Activated naive CD4-positive, alpha-beta T cell treated with anti-CD3 and anti-CD28 coated beads, Interleukin-2, amount 50 U/mL, for 72 hours (primary cell): ENCODE data around the gene EMC6. TPM values are rescaled to one million over a fixed set of nuclear protein-coding genes. Genes with fewer than 3 reads are reported as not detected.
"Not testable (repeated sequence)": the region's sequence is repeated elsewhere in the genome, so short reads cannot be mapped to it uniquely, and the experiment has no call there.

ENCODE experiments used
- ATAC-seq, 2 donors: fragments of 150-1000 bp; cut with Tn5 transposase; 2 replicates each; pipeline ENCODE4 v1.10.0; 2021; ENCODE audit warnings: mild to moderate bottlenecking in 2 of 2, moderate library complexity in 2 of 2
- DNase-seq, 2 donors: peaks; one replicate each; pipeline ENCODE4 v3.0.0; 2021 to 2022; ENCODE audit warnings: low spot score in 2 of 2
- H3K27ac Mint-ChIP-seq, 2 donors: one replicate each; pipeline ENCODE4 v1.8.0; 2022; ENCODE audit warnings: mild to moderate bottlenecking in 2 of 2, mixed read lengths in 2 of 2
- H3K36me3 Mint-ChIP-seq, 2 donors: one replicate each; pipeline ENCODE4 v1.8.0; 2022; ENCODE audit warnings: mixed read lengths in 2 of 2
- H3K9me3 Mint-ChIP-seq, 2 donors: one replicate each; pipeline ENCODE4 v1.8.0; 2022; ENCODE audit warnings: mixed read lengths in 2 of 2
- total RNA-seq, 2 donors: library from RNA; stranded (reverse); gene quantifications; one replicate each; pipeline ENCODE4 v1.2.3, GENCODE V29; 2022

Gene EMC6
- total RNA-seq, 2 donors from 2014 or later, result 41.6 to 49.8 TPM

DNA sequence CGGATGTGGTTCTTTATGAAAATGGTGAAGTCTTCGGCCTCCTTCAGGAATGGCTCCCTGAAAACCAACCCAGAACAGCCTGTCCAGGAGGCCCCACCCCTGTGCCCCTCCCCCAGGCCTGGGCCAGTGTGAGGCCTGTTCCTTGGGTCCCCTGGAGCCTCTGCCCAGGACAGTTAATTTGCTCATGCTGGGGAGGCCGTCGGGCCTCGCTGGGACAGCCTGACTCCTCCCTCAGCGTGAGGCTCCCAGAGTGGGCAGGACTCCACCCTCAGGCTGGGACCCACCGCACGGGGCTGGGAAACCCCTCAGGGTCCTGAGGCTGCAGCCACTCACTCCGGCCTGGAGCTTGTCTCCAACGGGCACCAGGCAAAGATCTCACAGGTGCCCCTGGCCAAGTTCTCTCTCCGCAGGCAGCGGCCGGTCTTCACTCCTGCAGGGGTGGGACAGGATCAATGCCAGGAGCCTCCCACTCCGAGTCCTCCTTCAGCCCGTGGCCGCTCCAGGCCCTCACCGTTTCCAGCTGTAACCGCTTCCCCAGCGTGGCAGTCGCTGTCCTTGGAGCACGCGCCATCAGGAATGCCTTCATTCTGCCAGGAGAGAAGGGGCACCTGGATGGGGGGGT lies 21.6 kb downstream of the EMC6 start:
- DNase-seq (no peak), ATAC-seq (no peak)
- Mint-ChIP-seq H3K27ac (no peak overlapping the region), H3K9me3 (no peaks in the 10 kb centered on the region), H3K36me3 (peaks cover 6 to 13% of the 10 kb centered on the region in 2 donors)

DNA sequence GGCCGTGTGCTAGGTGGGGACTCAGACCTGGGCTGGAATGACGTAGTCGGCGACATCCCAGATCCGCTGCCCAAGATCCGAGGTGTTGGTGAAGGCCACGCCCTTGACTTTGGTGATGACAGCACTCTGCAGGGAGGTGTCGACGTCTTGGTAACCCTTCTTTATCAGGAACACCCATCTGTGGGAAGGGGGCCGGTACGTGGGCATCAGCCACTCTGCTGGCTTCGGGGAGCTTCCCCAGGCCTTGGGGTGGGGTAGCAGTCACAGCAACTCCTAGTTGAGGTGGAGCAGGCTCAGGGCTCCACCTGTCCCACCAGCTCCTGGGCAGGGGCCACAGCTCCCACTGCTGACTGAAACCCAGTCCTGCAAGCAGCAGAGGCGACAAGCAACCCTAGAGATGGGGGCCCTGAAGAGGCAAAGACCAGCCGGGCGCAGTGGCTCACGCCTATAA lies 23.0 kb downstream of the EMC6 start:
- no peak for ATAC-seq
- no peak for DNase-seq
- Mint-ChIP-seq H3K9me3 (no peaks in the 10 kb centered on the region), H3K36me3 (peaks cover 6 to 13% of the 10 kb centered on the region in 2 donors), H3K27ac (no peak overlapping the region)

DNA sequence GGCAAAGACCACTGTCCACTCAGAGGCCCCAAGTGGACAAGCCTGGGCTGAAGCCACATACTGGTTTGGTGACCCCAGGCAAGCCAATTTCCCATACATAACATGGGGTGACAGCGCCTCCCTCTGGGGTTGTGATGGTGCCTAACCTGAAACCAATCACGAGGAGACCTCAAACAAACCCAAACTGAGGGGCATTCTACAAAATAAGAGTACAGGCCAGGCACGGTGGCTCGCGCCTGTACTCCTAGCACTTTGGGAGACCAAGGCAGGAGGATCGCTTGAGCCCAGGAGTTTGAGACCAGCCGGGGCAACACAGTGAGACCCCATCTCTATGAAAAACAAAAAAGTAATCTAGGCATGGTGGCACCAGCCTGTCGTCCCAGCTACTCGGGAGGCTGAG lies 23.7 kb downstream of the EMC6 start:
- Mint-ChIP-seq H3K36me3 (peaks cover 6 to 14% of the 10 kb centered on the region in 2 donors), H3K9me3 (no peaks in the 10 kb centered on the region), H3K27ac (no peak overlapping the region)
- DNase-seq (no peak), ATAC-seq (no peak)

DNA sequence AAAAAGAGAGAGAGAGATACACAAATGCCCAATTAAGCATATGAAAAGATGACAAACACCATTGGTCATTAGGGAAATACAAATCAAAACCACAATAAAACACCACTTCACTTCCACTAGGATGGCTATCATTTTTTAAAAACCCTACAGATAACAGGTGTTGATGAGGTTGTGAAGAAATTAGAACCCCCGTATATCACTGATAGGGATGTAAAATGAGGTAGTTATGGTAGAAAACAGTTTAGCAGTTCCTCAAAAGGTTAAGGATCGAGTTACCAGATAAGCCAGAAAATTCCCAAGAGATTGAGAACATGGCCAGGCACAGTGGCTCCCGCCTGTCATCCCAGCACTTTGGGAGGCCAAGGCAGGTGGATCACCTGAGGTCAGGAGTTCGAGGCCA lies 24.5 kb downstream of the EMC6 start:
- ATAC-seq (no peak), DNase-seq (no peak)
- Mint-ChIP-seq H3K9me3 (peaks cover 0 to 4% of the 10 kb centered on the region in 2 donors), H3K36me3 (peaks cover 6 to 21% of the 10 kb centered on the region in 2 donors), H3K27ac (no peak overlapping the region)

DNA sequence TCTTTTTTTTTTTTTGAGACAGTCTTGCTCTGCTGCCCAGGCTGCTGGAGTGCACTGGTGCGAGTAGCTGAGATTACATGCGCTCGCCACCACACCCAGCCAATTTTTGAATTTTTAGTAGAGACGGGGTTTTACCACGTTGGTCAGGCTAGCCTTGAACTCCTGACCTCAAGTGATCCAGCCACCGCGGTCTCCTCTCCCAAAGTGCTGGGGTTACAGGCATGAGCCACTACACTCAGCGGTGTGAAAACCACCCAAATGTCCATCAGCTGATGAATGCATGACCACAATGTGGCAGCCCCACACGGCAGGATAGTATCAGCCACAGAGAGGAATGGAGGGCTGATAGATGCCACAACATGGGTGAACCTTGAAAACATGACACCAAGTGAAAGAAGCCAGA lies 25.2 kb downstream of the EMC6 start:
- peak; percentile 36 to 87 for ATAC-seq
- H3K36me3 Mint-ChIP-seq, result peaks cover 6 to 21% of the 10 kb centered on the region in 2 donors
- H3K9me3 Mint-ChIP-seq, result peaks cover 0 to 4% of the 10 kb centered on the region in 2 donors
- DNase-seq, result peak in 1 of 2 donors; percentile 90
- peak overlapping the region in 1 of 2 donors; percentile 75 for H3K27ac Mint-ChIP-seq

DNA sequence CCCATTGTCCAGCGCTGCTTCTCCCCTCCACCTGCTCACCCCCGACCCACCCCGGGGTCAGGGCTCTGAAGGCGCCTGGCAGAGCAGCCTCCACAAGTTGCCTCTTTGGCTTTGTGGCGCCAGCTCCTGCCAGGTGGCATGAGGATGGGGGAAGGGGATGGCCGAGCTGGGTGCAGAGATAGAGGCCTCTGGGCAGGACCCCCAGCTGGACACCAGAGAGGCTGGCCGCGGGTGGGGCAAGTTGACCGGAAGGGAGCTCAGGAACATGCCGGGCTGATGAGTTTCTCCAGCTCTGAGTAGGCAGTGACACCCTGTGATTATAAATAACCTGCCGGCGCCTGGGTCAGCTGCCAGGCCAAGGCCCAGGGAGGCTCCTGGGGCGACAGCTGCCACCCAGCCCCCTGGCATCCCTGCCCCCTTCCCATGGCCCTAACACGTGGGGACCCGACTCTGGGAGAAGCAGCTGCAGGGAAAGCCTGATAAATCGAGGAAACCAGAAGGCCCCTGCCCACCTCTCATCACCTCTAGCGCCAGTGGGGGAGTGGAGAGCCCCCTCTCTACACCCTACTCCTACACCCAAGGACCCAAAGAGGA lies 26.6 kb downstream of the EMC6 start:
- peak; percentile 30 to 46 for ATAC-seq

DNA sequence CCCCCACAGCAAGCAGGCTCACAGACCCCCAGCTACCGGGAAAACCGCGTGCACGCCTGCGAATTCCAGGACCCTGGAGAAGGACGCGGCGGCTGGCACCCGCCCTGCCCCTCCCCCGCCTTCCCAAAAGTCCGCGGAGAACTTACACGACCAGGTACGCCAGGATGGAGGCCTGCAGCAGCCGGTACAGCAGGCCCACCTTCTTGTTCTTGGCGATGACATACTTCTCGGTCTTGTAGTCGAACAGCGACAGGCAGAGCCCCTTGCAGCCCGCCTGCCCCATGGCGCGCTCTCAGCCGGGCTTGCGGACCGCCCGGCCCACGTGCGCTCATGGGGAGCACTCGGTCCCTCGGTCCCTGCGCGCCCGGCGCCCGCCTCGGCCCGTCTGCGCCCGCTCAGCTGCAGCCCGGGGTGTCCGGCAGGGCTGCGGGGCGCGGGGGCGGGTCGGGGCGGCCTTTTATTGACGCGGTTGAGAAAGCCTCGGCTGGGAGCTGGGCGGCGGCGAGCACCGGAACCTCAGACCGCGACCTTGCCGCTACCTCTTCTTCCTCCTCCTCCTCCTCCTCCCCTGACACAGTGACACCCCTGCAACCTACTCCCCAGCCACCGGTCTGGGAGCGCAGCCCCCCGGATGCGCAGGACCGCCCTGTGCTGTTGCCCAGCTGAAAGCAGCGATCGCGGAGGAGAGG lies 27.3 kb downstream of the EMC6 start, which contains the start of gene P2RX5:
TSS of gene P2RX5 (minus strand) at position 433 of the 689 bp plus-strand sequence. CDS start at position 283, 150 bp downstream.
- H3K9me3 Mint-ChIP-seq, result peaks cover 0 to 7% of the 10 kb centered on the region in 2 donors
- ATAC-seq, result peak; percentile 62 to 73
- peak within 1 kb of the TSS; percentile 75 to 89 for H3K27ac Mint-ChIP-seq
- peaks cover 5 to 22% of the 10 kb centered on the region in 2 donors for H3K36me3 Mint-ChIP-seq
- peak; percentile 45 to 79 for DNase-seq

More for the DNA sequence above, 26.6 kb downstream of the EMC6 start:
- no peak for DNase-seq
- Mint-ChIP-seq H3K27ac (peak overlapping the region in 1 of 2 donors; percentile 75), H3K36me3 (peaks cover 6 to 21% of the 10 kb centered on the region in 2 donors), H3K9me3 (peaks cover 0 to 4% of the 10 kb centered on the region in 2 donors)

DNA sequence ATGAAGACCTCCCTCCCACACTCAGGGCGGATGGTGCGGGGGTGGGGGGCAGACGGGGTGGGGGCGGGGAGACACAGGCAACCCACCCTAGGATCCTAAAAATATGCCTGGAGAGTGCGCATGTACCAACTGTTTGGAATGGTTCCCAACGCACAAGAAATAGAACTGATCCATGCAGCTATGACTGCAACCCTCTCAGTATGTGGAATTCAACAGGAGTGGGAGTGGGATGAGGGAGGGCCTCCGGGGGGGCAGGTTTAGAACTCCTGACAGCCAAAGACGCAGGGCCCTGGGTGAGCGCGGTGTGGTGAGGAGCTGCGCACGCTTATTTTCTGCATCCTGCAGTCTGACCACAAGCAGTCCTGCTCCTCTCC lies 28.5 kb downstream of the EMC6 start:
- Mint-ChIP-seq H3K9me3 (peaks cover 0 to 12% of the 10 kb centered on the region in 2 donors), H3K36me3 (peaks cover 5 to 25% of the 10 kb centered on the region in 2 donors), H3K27ac (no peak overlapping the region)
- DNase-seq (no peak), ATAC-seq (no peak)

DNA sequence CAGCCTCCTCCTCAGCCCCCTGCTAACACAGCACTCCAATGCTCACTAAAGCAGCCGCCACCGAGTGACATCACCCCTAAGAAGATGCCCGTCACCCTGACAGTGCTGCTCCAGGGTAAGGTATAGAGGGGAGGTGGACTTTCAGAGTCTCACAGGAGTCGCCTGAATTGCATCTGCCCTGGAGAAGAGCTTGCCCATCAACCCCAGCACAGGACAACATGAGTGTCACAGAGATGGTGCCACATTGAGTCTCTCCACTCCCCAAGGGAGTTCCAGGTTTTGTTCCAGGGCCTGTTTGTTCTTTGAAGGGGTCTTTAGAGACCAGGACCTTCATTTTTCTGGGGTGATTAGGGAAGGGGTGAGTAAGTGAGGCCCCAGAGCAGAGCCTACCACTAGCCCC lies 29.5 kb downstream of the EMC6 start:
- DNase-seq (no peak), ATAC-seq (no peak)
- Mint-ChIP-seq H3K36me3 (peaks cover 15 to 35% of the 10 kb centered on the region in 2 donors), H3K27ac (no peak overlapping the region), H3K9me3 (peaks cover 7 to 20% of the 10 kb centered on the region in 2 donors)

DNA sequence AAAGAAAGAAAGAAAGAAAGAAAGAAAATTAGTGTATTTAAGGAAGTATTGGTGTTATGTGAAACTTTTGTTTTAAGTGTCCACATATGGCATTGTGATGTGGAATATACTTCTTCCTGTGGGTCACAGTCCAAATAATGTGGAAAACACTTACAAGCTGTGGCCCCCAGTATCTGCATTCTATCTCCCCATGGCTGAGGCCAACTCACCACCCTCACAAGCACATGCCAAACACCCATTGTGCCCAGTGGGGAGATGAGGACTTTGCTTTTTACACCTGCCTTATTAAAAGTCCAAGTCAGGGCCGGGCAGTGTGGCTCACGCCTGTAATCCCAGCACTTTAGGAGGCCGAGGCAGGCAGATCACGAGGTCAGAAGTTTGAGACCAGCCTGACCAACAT lies 31.3 kb downstream of the EMC6 start:
- DNase-seq, result no peak
- peaks cover 7 to 20% of the 10 kb centered on the region in 2 donors for H3K9me3 Mint-ChIP-seq
- no peak for ATAC-seq
- peaks cover 15 to 29% of the 10 kb centered on the region in 2 donors for H3K36me3 Mint-ChIP-seq
- no peak overlapping the region for H3K27ac Mint-ChIP-seq

DNA sequence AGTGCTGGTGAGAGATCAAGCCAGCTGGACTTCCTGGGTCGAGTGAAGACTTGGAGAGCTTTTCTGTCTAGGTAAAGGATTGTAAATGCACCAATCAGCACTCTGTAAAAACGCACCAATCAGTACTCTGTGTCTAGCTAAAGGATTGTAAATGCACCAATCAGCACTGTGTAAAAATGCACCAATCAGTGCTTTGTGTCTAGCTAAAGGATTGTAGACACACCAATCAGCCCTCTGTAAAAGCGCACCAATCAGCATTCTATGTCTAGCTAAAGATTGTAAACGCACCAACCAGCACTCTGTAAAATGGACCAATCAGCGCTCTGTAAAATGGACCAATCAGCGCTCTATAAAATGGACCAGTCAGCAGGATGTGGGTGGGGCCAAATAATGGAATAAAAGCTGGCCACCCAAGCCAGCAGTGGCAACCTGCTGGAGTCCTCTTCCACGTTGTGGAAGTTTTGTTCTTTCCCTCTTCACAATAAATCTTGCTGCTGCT lies 33.5 kb downstream of the EMC6 start:
- peaks cover 15 to 29% of the 10 kb centered on the region in 2 donors for H3K36me3 Mint-ChIP-seq
- H3K27ac Mint-ChIP-seq, ATAC-seq, DNase-seq: not testable (repeated sequence)
- H3K9me3 Mint-ChIP-seq, result peaks cover 7 to 20% of the 10 kb centered on the region in 2 donors

DNA sequence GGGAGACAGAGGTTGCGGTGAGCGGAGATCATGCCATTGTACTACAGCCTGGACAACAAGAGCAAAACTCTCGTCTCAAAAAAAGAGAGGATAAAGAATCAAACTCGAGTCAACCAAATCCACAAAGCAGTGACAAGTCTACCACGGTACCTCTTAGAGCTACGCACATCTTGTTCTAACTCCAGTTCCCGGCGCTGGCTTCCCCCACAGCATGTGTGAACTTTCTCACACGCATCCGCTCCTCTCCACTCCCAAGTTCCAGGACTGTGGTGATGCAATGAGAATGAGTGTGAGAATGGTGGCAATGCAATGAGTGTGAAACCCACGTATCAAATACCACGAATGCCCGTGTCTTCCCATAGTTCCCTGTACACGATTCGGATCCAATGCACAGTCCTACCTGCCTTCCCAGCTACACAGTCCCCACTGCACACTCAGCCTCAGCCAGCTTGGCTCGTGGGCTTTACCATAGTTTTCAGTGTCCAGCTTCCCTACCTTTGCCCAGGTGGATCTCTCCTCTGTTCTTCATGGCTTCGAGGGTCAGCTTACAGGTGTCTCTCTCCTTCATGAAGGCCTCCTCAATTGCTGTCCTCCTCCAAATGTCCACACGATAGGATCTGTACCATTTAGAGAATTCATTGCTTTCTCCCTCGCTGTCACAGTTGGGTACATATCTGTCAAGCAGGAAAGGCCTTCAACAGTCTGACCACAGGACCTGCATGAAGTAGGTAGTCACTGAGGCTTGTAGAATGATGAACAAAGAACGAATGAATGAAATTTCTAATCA lies 36.5 kb downstream of the EMC6 start:
- no peak for ATAC-seq
- H3K27ac Mint-ChIP-seq, result peak overlapping the region in 1 of 2 donors; percentile 59
- DNase-seq, result no peak
- peaks cover 15 to 34% of the 10 kb centered on the region in 2 donors for H3K36me3 Mint-ChIP-seq
- peaks cover 7 to 16% of the 10 kb centered on the region in 2 donors for H3K9me3 Mint-ChIP-seq

DNA sequence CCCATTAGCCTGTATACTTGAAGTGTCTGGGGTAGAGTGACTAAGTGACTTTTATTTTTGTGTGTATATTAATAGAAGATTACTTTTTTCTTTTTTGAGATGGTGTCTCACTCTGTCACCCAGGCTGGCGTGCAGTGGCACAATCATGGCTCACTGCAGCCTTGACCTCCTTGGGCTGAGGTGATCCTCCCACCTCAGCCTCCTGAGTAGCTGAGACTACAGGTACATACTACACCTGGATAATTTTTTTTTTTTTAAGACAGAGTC lies 37.0 kb downstream of the EMC6 start:
- DNase-seq, H3K27ac Mint-ChIP-seq, ATAC-seq: not testable (repeated sequence)
- peaks cover 15 to 32% of the 10 kb centered on the region in 2 donors for H3K36me3 Mint-ChIP-seq
- peaks cover 7 to 16% of the 10 kb centered on the region in 2 donors for H3K9me3 Mint-ChIP-seq

DNA sequence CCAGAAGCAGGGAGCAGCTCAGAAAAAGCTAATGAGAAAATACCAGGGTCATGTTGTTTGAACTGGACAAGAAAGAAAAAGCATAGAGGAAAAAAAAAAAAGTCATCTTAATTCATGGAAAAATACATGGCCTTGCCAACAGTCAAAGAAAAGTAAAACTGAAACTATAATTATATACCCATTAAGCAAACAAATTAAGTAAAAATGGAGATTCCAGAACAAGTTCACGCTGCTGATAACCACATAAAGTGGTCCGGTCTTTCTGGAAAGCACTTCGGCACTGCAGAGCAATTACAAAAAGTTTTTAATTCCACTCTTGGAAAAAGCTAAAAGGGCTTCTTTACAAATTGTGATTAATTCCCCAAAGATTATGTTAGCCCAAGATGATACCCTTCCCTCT lies 39.8 kb downstream of the EMC6 start:
- H3K27ac Mint-ChIP-seq, result peak overlapping the region in 1 of 2 donors; percentile 34
- H3K9me3 Mint-ChIP-seq, result no peaks in the 10 kb centered on the region
- DNase-seq (no peak), ATAC-seq (no peak)
- peaks cover 15 to 31% of the 10 kb centered on the region in 2 donors for H3K36me3 Mint-ChIP-seq

DNA sequence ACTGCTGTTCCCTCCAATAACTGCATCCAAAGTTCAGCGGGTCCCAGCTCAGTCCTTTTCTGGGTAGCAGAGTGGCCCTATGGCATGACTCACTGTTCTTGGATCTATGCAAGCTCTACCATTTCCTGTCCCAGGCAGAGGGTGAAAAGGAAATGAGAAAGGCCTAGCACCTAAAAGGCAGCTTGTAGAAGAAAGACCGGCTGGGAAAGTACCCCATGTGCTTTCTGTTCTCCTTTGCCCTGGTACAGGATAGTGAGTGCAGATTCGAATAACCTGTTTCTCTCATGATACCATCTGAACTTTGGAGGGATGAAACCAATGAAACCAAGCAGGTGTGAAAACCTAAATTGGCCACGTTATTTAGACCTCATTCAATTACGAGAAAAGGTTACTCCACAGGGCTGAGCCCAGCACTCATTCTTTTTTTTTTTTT lies 42.4 kb downstream of the EMC6 start:
- ATAC-seq, result peak; percentile 97 to 98
- Mint-ChIP-seq H3K9me3 (no peaks in the 10 kb centered on the region), H3K36me3 (peaks cover 23 to 41% of the 10 kb centered on the region in 2 donors), H3K27ac (peak overlapping the region; percentile 78 to 88)
- peak; percentile 64 to 81 for DNase-seq

DNA sequence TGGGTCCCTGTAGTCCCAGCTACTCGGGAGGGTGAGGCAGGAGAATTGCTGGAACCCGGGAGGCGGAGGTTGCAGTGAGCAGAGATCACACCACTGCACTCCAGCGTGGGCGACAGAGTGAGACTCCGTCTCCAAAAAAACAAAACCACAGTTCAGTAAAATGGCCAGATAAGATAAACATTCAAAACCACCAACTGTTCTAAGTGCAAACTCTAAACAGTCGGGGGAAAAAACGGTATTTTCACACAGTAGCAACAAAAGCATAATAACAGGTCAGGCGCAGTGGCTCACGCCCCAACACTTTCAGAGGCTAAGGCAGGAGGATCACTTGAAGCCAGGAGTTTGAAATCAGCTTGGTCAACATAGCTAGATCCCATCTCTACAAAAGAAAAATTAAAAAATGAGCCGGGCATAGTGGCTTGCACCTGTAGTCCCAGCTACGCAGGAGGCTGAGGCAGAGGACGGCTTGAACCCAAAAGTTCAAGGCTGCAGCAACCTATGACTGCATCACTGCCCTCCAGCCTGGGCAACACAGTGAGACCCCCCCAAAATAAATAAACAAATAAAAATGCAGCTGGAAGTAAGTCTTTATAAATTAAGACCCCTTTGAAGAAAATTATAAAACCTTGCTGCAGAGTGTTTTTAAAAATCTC lies 44.3 kb downstream of the EMC6 start:
- Mint-ChIP-seq H3K36me3 (peaks cover 38 to 56% of the 10 kb centered on the region in 2 donors), H3K27ac (peak overlapping the region; percentile 78 to 89), H3K9me3 (no peaks in the 10 kb centered on the region)
- ATAC-seq (peak; percentile 3 to 13), DNase-seq (no peak)
